ENCODE data around the gene MAML3. TPM values are rescaled to one million over a fixed set of nuclear protein-coding genes. Genes with fewer than 3 reads are reported as not detected.

MAML3 gene
- total and polyA plus RNA-seq, 2 of the 13 experiments (the other 11 are each of a cell fraction or from before 2014, with no cell fraction given) = 0.05 to 0.13 TPM

- Histone ChIP-seq H3K27ac (ENCODE audit: extremely low read length, insufficient read depth, low read length) (no peak overlapping the region), H3K27me3 (ENCODE audit: control insufficient read depth in 1 of 2, insufficient read depth in 2 of 2, low read length in 2 of 2) (0 out of 5 replicates have a peak, but pooled peaks cover 0 to 5% of the 10 kb centered on the region in 2 experiments), H3K4me1 (ENCODE audit: insufficient read depth, low read length) (no peaks in the 10 kb centered on the region), H2AFZ (ENCODE audit: low read length) (no peak overlapping the region), H3K4me2 (ENCODE audit: low read depth, low read length) (no peak overlapping the region), H3K9ac (ENCODE audit: insufficient read depth, low read depth, low read length) (no peak overlapping the region), H3K79me2 (ENCODE audit: insufficient read depth, low read length) (no peaks in the 10 kb centered on the region), H3K36me3 (replicated peaks in 1 of 2; ENCODE audit: control insufficient read depth in 1 of 2, insufficient read depth in 2 of 2, low read length in 2 of 2) (no peaks in the 10 kb centered on the region), H3K4me3 (replicated peaks in 1 of 3; ENCODE audit: insufficient read depth in 1 of 3, low read depth in 2 of 3, low read length in 3 of 3) (no peak overlapping the region), H3K9me3 (ENCODE audit: low read length) (no peaks in the 10 kb centered on the region), H4K20me1 (ENCODE audit: insufficient read depth, low read length) (no peaks in the 10 kb centered on the region)
- no TSS peak for BruUV-seq (replicated peaks)
- no peak for ATAC-seq
- FAIRE-seq = no peak
- WGBS (ENCODE audit: low lambda C conversion rate) = 24% methylated on average over 5 of the region's 5 CpGs
- no peak for DNase-seq (ENCODE audit: low spot score)
- TF ChIP-seq TMF1 (CRISPR knock-in tag; IDR thresholded peaks at IDR 0.05; ENCODE audit: low read depth) (no peak), MLXIP (CRISPR knock-in tag; IDR thresholded peaks at IDR 0.05; ENCODE audit: borderline replicate concordance) (no peak), ZNF317 (CRISPR knock-in tag; IDR thresholded peaks at IDR 0.05) (no peak), NKX3-1 (CRISPR knock-in tag; IDR thresholded peaks at IDR 0.05) (no peak), ZFP36L2 (CRISPR knock-in tag; IDR thresholded peaks at IDR 0.05) (no peak), ZNF468 (CRISPR knock-in tag; IDR thresholded peaks at IDR 0.05) (no peak)
- intact Hi-C loops (cut with micrococcal nuclease; ENCODE audit: unreplicated experiment) = no loop called here
- in situ Hi-C loops (cut with HindIII; ENCODE audit: extremely low pct_ligation_motif_present, low pct_unique_long_range_greater_than_20kb) = no loop called here
- ChIA-PET CTCF (ENCODE audit: low intra/inter-chr PET ratio, low total read pairs) (no interaction called here), POLR2A (no interaction called here)
Measured at GRCh38 chr4:139904406-139904805, 249.6 kb downstream of the MAML3 start.

- WGBS (ENCODE audit: low lambda C conversion rate) = 72% methylated on average over 2 of the region's 2 CpGs
- in situ Hi-C loops (cut with HindIII; ENCODE audit: extremely low pct_ligation_motif_present, low pct_unique_long_range_greater_than_20kb) (no loop called here), intact Hi-C loops (cut with micrococcal nuclease; ENCODE audit: unreplicated experiment) (no loop called here)
- FAIRE-seq (no peak), DNase-seq (ENCODE audit: low spot score) (no peak), ATAC-seq (no peak)
- no peaks in the 10 kb centered on the region for H4K20me1 ChIP-seq (ENCODE audit: insufficient read depth, low read length)
- H3K4me1 ChIP-seq (ENCODE audit: insufficient read depth, low read length) = no peaks in the 10 kb centered on the region
- H3K9me3 ChIP-seq (ENCODE audit: low read length) = no peaks in the 10 kb centered on the region
- no peaks in the 10 kb centered on the region for H3K36me3 ChIP-seq (replicated peaks in 1 of 2; ENCODE audit: control insufficient read depth in 1 of 2, insufficient read depth in 2 of 2, low read length in 2 of 2)
- BruUV-seq (replicated peaks) = no TSS peak
- peak; percentile 81 for TF ChIP-seq ATF7 (IDR thresholded peaks at IDR 0.05)
- TF ChIP-seq ATF7 (CRISPR knock-in tag; IDR thresholded peaks at IDR 0.05) = no peak
- TF ChIP-seq PRDM15 (CRISPR knock-in tag; IDR thresholded peaks at IDR 0.05) = no peak
- 0 out of 2 replicates have a peak, but pooled peaks have one; percentile 39 for TF ChIP-seq CREB1 (IDR thresholded peaks at IDR 0.05)
- TF ChIP-seq CREB1 (CRISPR knock-in tag; IDR thresholded peaks at IDR 0.05) = no peak
- ChIA-PET POLR2A (no interaction called here), CTCF (ENCODE audit: low intra/inter-chr PET ratio, low total read pairs) (no interaction called here)
- H3K27me3 ChIP-seq (ENCODE audit: control insufficient read depth in 1 of 2, insufficient read depth in 2 of 2, low read length in 2 of 2) = peaks cover 0 to 5% of the 10 kb centered on the region in 2 experiments; a peak in 1 of 5 replicates
- H2AFZ ChIP-seq (ENCODE audit: low read length) = no peak overlapping the region
- H3K9ac ChIP-seq (ENCODE audit: insufficient read depth, low read depth, low read length) = no peak overlapping the region
- H3K4me3 ChIP-seq (replicated peaks in 1 of 3; ENCODE audit: insufficient read depth in 1 of 3, low read depth in 2 of 3, low read length in 3 of 3) = no peak overlapping the region
- no peak overlapping the region for H3K4me2 ChIP-seq (ENCODE audit: low read depth, low read length)
- no peaks in the 10 kb centered on the region for H3K79me2 ChIP-seq (ENCODE audit: insufficient read depth, low read length)
- H3K27ac ChIP-seq (ENCODE audit: extremely low read length, insufficient read depth, low read length) = no peak overlapping the region
Measured at GRCh38 chr4:139903845-139904244, 250.1 kb downstream of the MAML3 start.

All from HepG2 (cell line).